CD14-positive monocyte (primary cell): Measurements from ENCODE around the gene ACACA. TPM values are rescaled to one million over a fixed set of nuclear protein-coding genes. Genes with fewer than 3 reads are reported as not detected.
"Not testable (repeated sequence)": the region's sequence is repeated elsewhere in the genome, so short reads cannot be mapped to it uniquely, and the experiment has no call there.

ENCODE experiments used
- DNase-seq, 3 donors: peaks; one replicate each; pipeline ENCODE4 v3.0.0-alpha.2; 2011 to 2022
- H2AFZ ChIP-seq: 2 replicates; pipeline ENCODE4 v1.6.0; 2012; ENCODE audit warnings: mild to moderate bottlenecking, low read depth, low read length, inconsistent platforms; ENCODE audit not compliant: insufficient read depth, poor library complexity, severe bottlenecking
- H3K27ac ChIP-seq, 2 donors: 1 replicate in 1 of 2; 2 replicates in 1 of 2; pipeline ENCODE4 v1.5.1; 2012 to 2013; ENCODE audit warnings: low read length in 2 of 2, control low read depth in 1 of 2, inconsistent platforms in 1 of 2, low read depth in 1 of 2, mild to moderate bottlenecking in 1 of 2
- H3K27me3 ChIP-seq, 2 donors: one replicate each; pipeline versions ENCODE4 v1.6.0 to v1.6.1; 2011 to 2013; ENCODE audit warnings: low read length in 2 of 2; ENCODE audit not compliant: control insufficient read depth in 2 of 2, insufficient read depth in 2 of 2
- H3K36me3 ChIP-seq, 2 donors: replicated peaks in 1 of 2; 1 replicate in 1 of 2; 2 replicates in 1 of 2; pipeline versions ENCODE4 v1.5.1 to v1.6.1; 2012 to 2013; ENCODE audit warnings: low read length in 2 of 2, control low read depth in 1 of 2, inconsistent platforms in 1 of 2, mild to moderate bottlenecking in 1 of 2; ENCODE audit not compliant: insufficient read depth in 2 of 2, control insufficient read depth in 1 of 2
- H3K4me1 ChIP-seq, 2 donors: 1 replicate in 1 of 2; 2 replicates in 1 of 2; pipeline versions ENCODE4 v1.5.1 to v1.6.1; 2012 to 2013; ENCODE audit warnings: low read length in 2 of 2, control low read depth in 1 of 2, inconsistent platforms in 1 of 2, mild to moderate bottlenecking in 1 of 2, moderate library complexity in 1 of 2; ENCODE audit not compliant: insufficient read depth in 2 of 2, control insufficient read depth in 1 of 2
- H3K4me2 ChIP-seq: replicated peaks from 2 replicates; pipeline ENCODE3; 2012; ENCODE audit warnings: low read length, moderate library complexity, mild to moderate bottlenecking; ENCODE audit not compliant: poor library complexity, severe bottlenecking; ENCODE audit errors: extremely low read depth
- H3K4me3 ChIP-seq, 3 experiments: fragments of 200-600 bp in 1 of 3; sonication (generic) in 1 of 3; replicated peaks in 1 of 3; 1 replicate in 2 of 3; 2 replicates in 1 of 3; pipeline ENCODE4 v1.5.1; 2011 to 2013; ENCODE audit warnings: low read length in 3 of 3, mild to moderate bottlenecking in 3 of 3, control low read depth in 2 of 3, low read depth in 2 of 3, inconsistent platforms in 1 of 3, moderate library complexity in 1 of 3
- H3K79me2 ChIP-seq: 2 replicates; pipeline ENCODE4 v1.6.0; 2012; ENCODE audit warnings: mild to moderate bottlenecking, control low read depth, inconsistent platforms, low read length, moderate library complexity; ENCODE audit not compliant: insufficient read depth
- H3K9ac ChIP-seq: 2 replicates; pipeline ENCODE4 v1.6.0; 2017; ENCODE audit warnings: low read length, mild to moderate bottlenecking; ENCODE audit not compliant: insufficient read depth, poor library complexity, severe bottlenecking
- H3K9me3 ChIP-seq, 2 donors: replicated peaks in 1 of 2; 1 replicate in 1 of 2; 2 replicates in 1 of 2; pipeline versions ENCODE4 v1.5.1 to v1.6.1; 2012 to 2013; ENCODE audit warnings: low read length in 2 of 2, control low read depth in 1 of 2; ENCODE audit not compliant: control insufficient read depth in 1 of 2, insufficient read depth in 1 of 2
- H4K20me1 ChIP-seq: 2 replicates; pipeline ENCODE4 v1.6.0; 2012; ENCODE audit warnings: mild to moderate bottlenecking, low read length, control low read depth, moderate library complexity; ENCODE audit not compliant: insufficient read depth
- H3K27ac Mint-ChIP-seq, 7 donors: one replicate each; pipeline ENCODE4 v1.8.0; 2020; ENCODE audit warnings: mild to moderate bottlenecking in 7 of 7, mixed read lengths in 7 of 7, moderate library complexity in 6 of 7, inconsistent platforms in 2 of 7
- H3K27me3 Mint-ChIP-seq, 3 donors: one replicate each; pipeline ENCODE4 v1.8.0; 2021 to 2022; ENCODE audit warnings: low read depth in 3 of 3, mild to moderate bottlenecking in 3 of 3, mixed read lengths in 3 of 3, moderate library complexity in 3 of 3, inconsistent platforms in 1 of 3
- H3K36me3 Mint-ChIP-seq, 2 donors: one replicate each; pipeline ENCODE4 v1.8.0; 2020; ENCODE audit warnings: mixed read lengths in 2 of 2, inconsistent platforms in 1 of 2, mild to moderate bottlenecking in 1 of 2
- H3K4me1 Mint-ChIP-seq: one replicate; pipeline ENCODE4 v1.8.0; 2020; ENCODE audit warnings: mild to moderate bottlenecking, mixed read lengths
- H3K4me3 Mint-ChIP-seq, 2 donors: one replicate each; pipeline ENCODE4 v1.8.0; 2020; ENCODE audit warnings: mild to moderate bottlenecking in 2 of 2, mixed read lengths in 2 of 2, moderate library complexity in 1 of 2
- H3K9me3 Mint-ChIP-seq, 7 donors: one replicate each; pipeline ENCODE4 v1.8.0; 2020 to 2022; ENCODE audit warnings: mixed read lengths in 7 of 7, mild to moderate bottlenecking in 6 of 7, moderate library complexity in 6 of 7, inconsistent platforms in 2 of 7
- WGBS: methylation state at CpG from one replicate; pipeline ENCODE4 v1.1.5; 2013; ENCODE audit warnings: missing lambda C conversion rate; ENCODE audit not compliant: insufficient coverage; 5-methylcytosine and 5-hydroxymethylcytosine counted together
- intact Hi-C, 2 donors: fragments of 100-400 bp; cut with micrococcal nuclease; formaldehyde crosslinking; loops; one replicate each; pipeline versions ENCODE4 v1.15.0 to v1.15.1; 2023
- polyA plus RNA-seq, 3 donors: library from polyadenylated mRNA; depleted of rRNA in 1 of 3; unstranded in 2 of 3; stranded (reverse) in 1 of 3; fragments of 300-500 nt in 2 of 3; fragments of >200 nt in 1 of 3; fragmentation: Illumina TruSeq in 2 of 3; gene quantifications; 1 replicate in 2 of 3; 2 replicates in 1 of 3; pipeline ENCODE4 v1.2.3, GENCODE V29; 2012 to 2021
- TF ChIP-seq, protein P1 (sequence below): fragments of 200-600 bp; IDR thresholded peaks from one replicate; pipeline ENCODE4 v1.8.0; 2022; ENCODE audit warnings: antibody characterized with exemption, mild to moderate bottlenecking

ACACA gene
- polyA plus RNA-seq, 3 donors = 3.5 to 4.6 (median 3.8) TPM

- H3K4me3 ChIP-seq = no peak overlapping the region
- H4K20me1 ChIP-seq = no peaks in the 10 kb centered on the region
- H3K9me3 ChIP-seq = no peaks in the 10 kb centered on the region
- H3K36me3 Mint-ChIP-seq = peaks cover 16 to 19% of the 10 kb centered on the region in 2 donors
- H3K9me3 Mint-ChIP-seq = no peaks in the 10 kb centered on the region
- no peak for DNase-seq
- H3K4me2 ChIP-seq = no peak overlapping the region
- H3K27ac Mint-ChIP-seq = peak overlapping the region in 1 of 7 donors; percentile 32
- peaks cover 2% of the 10 kb centered on the region for H3K4me1 Mint-ChIP-seq
- TF ChIP-seq, protein P1, sequence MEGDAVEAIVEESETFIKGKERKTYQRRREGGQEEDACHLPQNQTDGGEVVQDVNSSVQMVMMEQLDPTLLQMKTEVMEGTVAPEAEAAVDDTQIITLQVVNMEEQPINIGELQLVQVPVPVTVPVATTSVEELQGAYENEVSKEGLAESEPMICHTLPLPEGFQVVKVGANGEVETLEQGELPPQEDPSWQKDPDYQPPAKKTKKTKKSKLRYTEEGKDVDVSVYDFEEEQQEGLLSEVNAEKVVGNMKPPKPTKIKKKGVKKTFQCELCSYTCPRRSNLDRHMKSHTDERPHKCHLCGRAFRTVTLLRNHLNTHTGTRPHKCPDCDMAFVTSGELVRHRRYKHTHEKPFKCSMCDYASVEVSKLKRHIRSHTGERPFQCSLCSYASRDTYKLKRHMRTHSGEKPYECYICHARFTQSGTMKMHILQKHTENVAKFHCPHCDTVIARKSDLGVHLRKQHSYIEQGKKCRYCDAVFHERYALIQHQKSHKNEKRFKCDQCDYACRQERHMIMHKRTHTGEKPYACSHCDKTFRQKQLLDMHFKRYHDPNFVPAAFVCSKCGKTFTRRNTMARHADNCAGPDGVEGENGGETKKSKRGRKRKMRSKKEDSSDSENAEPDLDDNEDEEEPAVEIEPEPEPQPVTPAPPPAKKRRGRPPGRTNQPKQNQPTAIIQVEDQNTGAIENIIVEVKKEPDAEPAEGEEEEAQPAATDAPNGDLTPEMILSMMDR = no peak
- WGBS = 100% methylated on average over 2 of the region's 8 CpGs
- H3K36me3 ChIP-seq = no peaks in the 10 kb centered on the region
- intact Hi-C loops = no loop called here
- H3K4me1 ChIP-seq = no peaks in the 10 kb centered on the region
- no peak overlapping the region for H3K27ac ChIP-seq
- H3K9ac ChIP-seq = no peak overlapping the region
- no peak overlapping the region for H3K4me3 Mint-ChIP-seq
- H2AFZ ChIP-seq = no peak overlapping the region
- no peaks in the 10 kb centered on the region for H3K79me2 ChIP-seq
- H3K27me3 ChIP-seq = no peaks in the 10 kb centered on the region
- H3K27me3 Mint-ChIP-seq = no peaks in the 10 kb centered on the region
These were observed 260.3 kb downstream of the ACACA start for GRCh38 chr17:37146086-37147064.

GRCh38 chr17:37144075-37144701 lies 262.4 kb downstream of the ACACA start:
- no peaks in the 10 kb centered on the region for H3K79me2 ChIP-seq
- H3K9me3 ChIP-seq = no peaks in the 10 kb centered on the region
- no peaks in the 10 kb centered on the region for H3K36me3 ChIP-seq
- H3K4me1 ChIP-seq = no peaks in the 10 kb centered on the region
- no peak overlapping the region for H3K27ac ChIP-seq
- peaks cover 16 to 22% of the 10 kb centered on the region in 2 donors for H3K36me3 Mint-ChIP-seq
- no peak overlapping the region for H3K4me3 Mint-ChIP-seq
- DNase-seq = no peak
- H3K27me3 ChIP-seq = no peaks in the 10 kb centered on the region
- H3K4me2 ChIP-seq = no peak overlapping the region
- no peaks in the 10 kb centered on the region for H3K9me3 Mint-ChIP-seq
- no peaks in the 10 kb centered on the region for H3K27me3 Mint-ChIP-seq
- H3K4me1 Mint-ChIP-seq = peaks cover 2% of the 10 kb centered on the region
- TF ChIP-seq, protein P1 = no peak
- no peak overlapping the region for H3K9ac ChIP-seq
- H3K27ac Mint-ChIP-seq = peak overlapping the region in 1 of 7 donors; percentile 16
- no peaks in the 10 kb centered on the region for H4K20me1 ChIP-seq
- H3K4me3 ChIP-seq = no peak overlapping the region
- no peak overlapping the region for H2AFZ ChIP-seq
- intact Hi-C loops = no loop called here
- 100% methylated on average over 2 of the region's 7 CpGs for WGBS

- H3K27me3 Mint-ChIP-seq, H3K9ac ChIP-seq, H3K4me2 ChIP-seq, H3K9me3 Mint-ChIP-seq, H4K20me1 ChIP-seq, H3K4me3 ChIP-seq, H3K79me2 ChIP-seq, H3K9me3 ChIP-seq, H3K27ac ChIP-seq, intact Hi-C loops, H3K27ac Mint-ChIP-seq, H3K4me1 Mint-ChIP-seq, H2AFZ ChIP-seq, DNase-seq, H3K27me3 ChIP-seq, H3K36me3 ChIP-seq, H3K4me3 Mint-ChIP-seq, H3K4me1 ChIP-seq: not testable (repeated sequence)
- peaks cover 11 to 22% of the 10 kb centered on the region in 2 donors for H3K36me3 Mint-ChIP-seq
- WGBS = 100% methylated on average over 1 of the region's 3 CpGs
These were observed 263.1 kb downstream of the ACACA start for GRCh38 chr17:37143558-37143957.
